Karpas-422 (cell line): ENCODE results near the gene DIP2C. TPM values are rescaled to one million over a fixed set of nuclear protein-coding genes. Genes with fewer than 3 reads are reported as not detected.
"Not testable (repeated sequence)": the region's sequence is repeated elsewhere in the genome, so short reads cannot be mapped to it uniquely, and the experiment has no call there.

Source experiments
- DNase-seq: peaks from one replicate; pipeline ENCODE4 v3.0.0-alpha.2; 2015
- H2AFZ ChIP-seq: fragments of 200-600 bp; sonication (generic); 2 replicates; pipeline ENCODE4 v1.6.1; 2014; ENCODE audit warnings: antibody characterized with exemption, low read length, mixed read lengths
- H3K27ac ChIP-seq: fragments of 200-600 bp; sonication (generic); 2 replicates; pipeline ENCODE4 v1.5.1; 2014; ENCODE audit warnings: mild to moderate bottlenecking, low read length, moderate library complexity
- H3K27me3 ChIP-seq: fragments of 200-600 bp; sonication (generic); 2 replicates; pipeline ENCODE4 v1.6.1; 2014; ENCODE audit warnings: low read length, mixed read lengths
- H3K36me3 ChIP-seq: fragments of 200-600 bp; sonication (generic); 2 replicates; pipeline ENCODE4 v1.6.1; 2014; ENCODE audit warnings: low read length, mixed read lengths; ENCODE audit not compliant: insufficient read depth
- H3K4me1 ChIP-seq: fragments of 200-600 bp; sonication (generic); 2 replicates; pipeline ENCODE4 v1.6.1; 2014; ENCODE audit warnings: mild to moderate bottlenecking, low read length, mixed read lengths
- H3K4me2 ChIP-seq: fragments of 200-600 bp; sonication (generic); 2 replicates; pipeline ENCODE4 v1.6.1; 2014; ENCODE audit warnings: low read length, low read depth, mild to moderate bottlenecking; ENCODE audit not compliant: poor library complexity, severe bottlenecking
- H3K4me3 ChIP-seq: fragments of 200-600 bp; sonication (generic); 2 replicates; pipeline ENCODE4 v1.5.1; 2014; ENCODE audit warnings: mild to moderate bottlenecking, antibody characterized with exemption, low read length, mixed read lengths
- H3K79me2 ChIP-seq: fragments of 200-600 bp; sonication (generic); 2 replicates; pipeline ENCODE4 v1.6.1; 2014; ENCODE audit warnings: mild to moderate bottlenecking, low read length, mixed read lengths
- H3K9ac ChIP-seq: fragments of 200-600 bp; sonication (generic); 2 replicates; pipeline ENCODE4 v1.6.0; 2014; ENCODE audit warnings: low read length
- H3K9me2 ChIP-seq: fragments of 200-600 bp; sonication (generic), shearing (Covaris generic); replicated peaks from 2 replicates; pipeline ENCODE4 v1.6.0; 2014; ENCODE audit warnings: mild to moderate bottlenecking, low read length, moderate library complexity; ENCODE audit not compliant: insufficient read depth
- H3K9me3 ChIP-seq: fragments of 300-700, 200-600 bp; sonication (generic); 2 replicates; pipeline ENCODE4 v1.6.1; 2014; ENCODE audit warnings: low read length, mixed read lengths
- H4K20me1 ChIP-seq: fragments of 200-600 bp; sonication (generic); 2 replicates; pipeline ENCODE4 v1.6.1; 2014; ENCODE audit warnings: mild to moderate bottlenecking, antibody characterized with exemption, low read length, low read depth; ENCODE audit not compliant: insufficient read depth
- total RNA-seq: library from RNA; depleted of rRNA; stranded (reverse); fragments of >200 nt; shearing (Covaris generic); gene quantifications from 2 replicates; pipeline ENCODE4 v1.2.3, GENCODE V29; 2014; ENCODE audit warnings: low replicate concordance

DIP2C gene
- total RNA-seq, 1 experiment from 2014 or later = 0.11 TPM

- no peak for DNase-seq
- Histone ChIP-seq H3K9ac (no peak overlapping the region), H3K27ac (no peak overlapping the region), H3K4me2 (no peak overlapping the region), H3K27me3 (no peaks in the 10 kb centered on the region), H4K20me1 (no peaks in the 10 kb centered on the region), H3K4me1 (no peaks in the 10 kb centered on the region), H3K79me2 (no peaks in the 10 kb centered on the region), H2AFZ (no peak overlapping the region), H3K4me3 (no peak overlapping the region), H3K9me3 (no peaks in the 10 kb centered on the region), H3K9me2 (no peaks in the 10 kb centered on the region), H3K36me3 (no peaks in the 10 kb centered on the region)
These were observed 316.5 kb downstream of the DIP2C start for GRCh38 chr10:373015-373414.

GRCh38 chr10:372566-372965, 316.9 kb downstream of the DIP2C start:
- H3K27me3 ChIP-seq = no peaks in the 10 kb centered on the region
- no peaks in the 10 kb centered on the region for H3K4me1 ChIP-seq
- DNase-seq = no peak
- H3K9me3 ChIP-seq = no peaks in the 10 kb centered on the region
- H3K9ac ChIP-seq = no peak overlapping the region
- no peaks in the 10 kb centered on the region for H3K79me2 ChIP-seq
- no peak overlapping the region for H2AFZ ChIP-seq
- H3K27ac ChIP-seq = no peak overlapping the region
- H3K4me2 ChIP-seq = no peak overlapping the region
- H3K36me3 ChIP-seq = no peaks in the 10 kb centered on the region
- H3K4me3 ChIP-seq = no peak overlapping the region
- H3K9me2 ChIP-seq = no peaks in the 10 kb centered on the region
- no peaks in the 10 kb centered on the region for H4K20me1 ChIP-seq

- Histone ChIP-seq H3K79me2 (no peaks in the 10 kb centered on the region), H3K27me3 (no peaks in the 10 kb centered on the region), H3K27ac (no peak overlapping the region), H3K9me2 (no peaks in the 10 kb centered on the region), H3K9ac (no peak overlapping the region), H3K9me3 (no peaks in the 10 kb centered on the region), H3K4me3 (no peak overlapping the region), H4K20me1 (no peaks in the 10 kb centered on the region), H3K36me3 (no peaks in the 10 kb centered on the region), H2AFZ (no peak overlapping the region), H3K4me1 (no peaks in the 10 kb centered on the region), H3K4me2 (no peak overlapping the region)
- DNase-seq = no peak
These were observed 318.0 kb downstream of the DIP2C start for GRCh38 chr10:371515-371914.

- Histone ChIP-seq H2AFZ (no peak overlapping the region), H3K4me3 (no peak overlapping the region), H3K9me2 (no peaks in the 10 kb centered on the region)
These were observed 319.0 kb downstream of the DIP2C start for GRCh38 chr10:370449-370825.

DNA sequence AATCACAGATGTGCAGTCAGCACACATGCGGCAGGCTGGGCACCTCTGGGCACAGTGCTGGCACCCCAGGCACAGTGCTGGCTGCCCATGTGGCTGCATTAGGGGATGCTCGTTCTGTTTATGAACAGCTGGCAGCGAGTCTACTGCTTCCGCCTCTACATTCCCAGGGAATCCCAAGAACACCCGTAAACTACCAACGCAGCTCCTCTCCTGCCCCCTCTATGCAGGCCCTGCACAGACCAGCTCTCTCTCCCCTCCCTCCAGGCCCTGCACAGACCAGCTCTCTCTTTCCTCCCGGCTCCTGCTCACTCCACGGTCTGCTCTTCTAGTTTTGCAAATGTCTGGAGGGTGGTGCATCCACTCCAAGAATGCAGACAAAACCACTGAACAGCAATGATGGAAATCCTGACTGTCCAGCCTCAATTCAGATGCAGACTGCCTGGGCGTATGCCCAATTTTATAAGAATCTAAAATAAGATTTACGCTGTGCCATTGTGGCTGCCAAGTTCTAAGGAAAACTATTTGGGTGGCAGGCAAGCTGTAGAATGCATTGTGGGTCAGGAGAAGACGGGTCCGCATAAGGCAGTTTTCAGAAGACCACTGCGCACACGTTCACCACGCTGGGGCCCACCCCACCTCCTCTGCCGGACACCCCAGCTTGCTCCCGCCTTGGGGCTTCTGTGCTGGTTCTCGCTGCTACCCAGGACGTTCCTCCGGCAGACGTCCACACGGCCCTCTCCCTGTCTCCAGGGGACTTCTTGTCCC, 319.6 kb downstream of the DIP2C start:
- DNase-seq = no peak
- Histone ChIP-seq H3K9me2 (no peaks in the 10 kb centered on the region), H2AFZ (no peak overlapping the region), H4K20me1 (no peaks in the 10 kb centered on the region), H3K4me1 (no peaks in the 10 kb centered on the region), H3K27ac (no peak overlapping the region), H3K36me3 (no peaks in the 10 kb centered on the region), H3K79me2 (no peaks in the 10 kb centered on the region), H3K9ac (no peak overlapping the region), H3K9me3 (no peaks in the 10 kb centered on the region), H3K27me3 (no peaks in the 10 kb centered on the region), H3K4me2 (no peak overlapping the region), H3K4me3 (no peak overlapping the region)

More at GRCh38 chr10:370449-370825, 319.0 kb downstream of the DIP2C start:
- Histone ChIP-seq H4K20me1 (no peaks in the 10 kb centered on the region), H3K36me3 (no peaks in the 10 kb centered on the region), H3K4me2 (no peak overlapping the region), H3K9ac (no peak overlapping the region), H3K27ac (no peak overlapping the region), H3K27me3 (no peaks in the 10 kb centered on the region), H3K4me1 (no peaks in the 10 kb centered on the region), H3K9me3 (no peaks in the 10 kb centered on the region), H3K79me2 (no peaks in the 10 kb centered on the region)
- DNase-seq = no peak

- Histone ChIP-seq H3K4me1 (no peaks in the 10 kb centered on the region), H4K20me1 (no peaks in the 10 kb centered on the region), H3K27me3 (no peaks in the 10 kb centered on the region)
These were observed 320.2 kb downstream of the DIP2C start for GRCh38 chr10:369221-369683.

DNA sequence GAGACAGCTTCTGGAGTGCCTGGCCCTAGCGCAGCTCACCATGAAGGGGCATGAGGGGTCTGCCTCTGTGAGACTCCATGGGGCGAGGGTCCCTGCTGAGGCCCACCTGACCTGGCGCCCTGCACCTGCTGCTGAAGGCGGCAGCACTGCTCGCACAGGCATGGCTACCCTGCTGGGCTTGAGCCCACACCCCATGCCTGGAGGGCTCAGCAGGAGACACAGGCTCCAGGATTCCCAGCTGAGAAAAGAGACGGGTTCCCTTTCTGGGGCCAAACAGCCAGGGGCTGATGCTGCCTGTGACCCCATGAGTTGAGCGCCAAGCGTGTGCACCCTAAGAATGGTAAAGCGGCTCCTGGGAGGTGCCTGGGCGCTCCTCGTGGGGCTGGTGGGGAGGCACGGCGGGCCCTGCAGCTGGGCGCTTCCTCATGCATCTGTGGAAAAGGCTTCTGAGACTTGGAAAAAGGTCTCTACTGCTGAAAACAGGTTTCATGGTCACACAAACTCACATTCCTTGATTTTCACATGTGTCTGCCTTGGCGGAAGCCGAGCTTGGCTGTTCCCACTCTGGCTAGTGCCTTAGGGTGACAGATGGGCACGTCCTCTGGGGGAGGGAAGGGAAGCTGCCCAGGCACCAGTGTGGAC, 320.8 kb downstream of the DIP2C start:
- Histone ChIP-seq H3K9me3 (no peaks in the 10 kb centered on the region), H3K27me3 (no peaks in the 10 kb centered on the region), H2AFZ (no peak overlapping the region), H3K4me2 (no peak overlapping the region), H3K9me2 (no peaks in the 10 kb centered on the region), H3K9ac (no peak overlapping the region), H3K4me1 (no peaks in the 10 kb centered on the region), H3K79me2 (no peaks in the 10 kb centered on the region), H3K36me3 (no peaks in the 10 kb centered on the region), H4K20me1 (no peaks in the 10 kb centered on the region), H3K27ac (no peak overlapping the region), H3K4me3 (no peak overlapping the region)
- DNase-seq = no peak

More at GRCh38 chr10:369221-369683, 320.2 kb downstream of the DIP2C start:
- Histone ChIP-seq H3K9me3 (no peaks in the 10 kb centered on the region), H3K9me2 (no peaks in the 10 kb centered on the region), H3K4me3 (no peak overlapping the region), H3K4me2 (no peak overlapping the region), H3K9ac (no peak overlapping the region), H3K79me2 (no peaks in the 10 kb centered on the region), H3K27ac (no peak overlapping the region), H3K36me3 (no peaks in the 10 kb centered on the region), H2AFZ (no peak overlapping the region)
- no peak for DNase-seq

DNA sequence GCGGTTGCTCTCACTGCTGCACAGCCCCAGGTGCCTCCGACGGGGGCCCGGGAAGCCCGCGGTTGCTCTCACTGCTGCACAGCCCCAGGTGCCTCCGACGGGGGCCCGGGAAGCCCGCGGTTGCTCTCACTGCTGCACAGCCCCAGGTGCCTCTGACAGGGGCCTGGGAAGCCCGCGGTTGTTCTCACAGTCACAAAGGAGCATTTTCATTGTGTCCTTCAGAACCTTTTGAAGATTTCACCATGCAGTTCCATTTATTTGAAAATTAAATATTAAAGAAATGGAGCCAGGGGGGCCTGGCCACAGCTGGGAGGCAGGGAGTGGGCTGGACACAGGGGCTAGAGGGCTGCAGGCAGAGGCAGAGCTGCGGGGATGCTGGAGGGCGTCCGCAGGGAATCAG, 321.4 kb downstream of the DIP2C start:
- H3K79me2 ChIP-seq, DNase-seq, H3K36me3 ChIP-seq, H3K9me2 ChIP-seq, H3K4me2 ChIP-seq, H3K4me3 ChIP-seq, H3K27me3 ChIP-seq, H3K9me3 ChIP-seq, H3K4me1 ChIP-seq, H3K9ac ChIP-seq, H2AFZ ChIP-seq, H3K27ac ChIP-seq, H4K20me1 ChIP-seq: not testable (repeated sequence)
